GM12873 (cell line): ENCODE results near the gene GPR45.

Experiments used
- TF ChIP-seq, protein P1 (sequence below): IDR thresholded peaks from 2 replicates; pipeline ENCODE4 v1.5.1; 2012; ENCODE audit warnings: low read depth, mild to moderate bottlenecking, moderate library complexity, low read length, control low read depth; ENCODE audit not compliant: insufficient read depth; ENCODE audit errors: missing control alignments

GPR45 gene

GRCh38 chr2:105244451-105244850 lies 2.9 kb downstream of the GPR45 start:
- TF ChIP-seq, protein P1, sequence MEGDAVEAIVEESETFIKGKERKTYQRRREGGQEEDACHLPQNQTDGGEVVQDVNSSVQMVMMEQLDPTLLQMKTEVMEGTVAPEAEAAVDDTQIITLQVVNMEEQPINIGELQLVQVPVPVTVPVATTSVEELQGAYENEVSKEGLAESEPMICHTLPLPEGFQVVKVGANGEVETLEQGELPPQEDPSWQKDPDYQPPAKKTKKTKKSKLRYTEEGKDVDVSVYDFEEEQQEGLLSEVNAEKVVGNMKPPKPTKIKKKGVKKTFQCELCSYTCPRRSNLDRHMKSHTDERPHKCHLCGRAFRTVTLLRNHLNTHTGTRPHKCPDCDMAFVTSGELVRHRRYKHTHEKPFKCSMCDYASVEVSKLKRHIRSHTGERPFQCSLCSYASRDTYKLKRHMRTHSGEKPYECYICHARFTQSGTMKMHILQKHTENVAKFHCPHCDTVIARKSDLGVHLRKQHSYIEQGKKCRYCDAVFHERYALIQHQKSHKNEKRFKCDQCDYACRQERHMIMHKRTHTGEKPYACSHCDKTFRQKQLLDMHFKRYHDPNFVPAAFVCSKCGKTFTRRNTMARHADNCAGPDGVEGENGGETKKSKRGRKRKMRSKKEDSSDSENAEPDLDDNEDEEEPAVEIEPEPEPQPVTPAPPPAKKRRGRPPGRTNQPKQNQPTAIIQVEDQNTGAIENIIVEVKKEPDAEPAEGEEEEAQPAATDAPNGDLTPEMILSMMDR, result no peak

GRCh38 chr2:105248316-105249070 lies 7.0 kb downstream of the GPR45 start:
- TF ChIP-seq, protein P1, result no peak

GRCh38 chr2:105249181-105249580 lies 7.6 kb downstream of the GPR45 start:
- TF ChIP-seq, protein P1, result no peak

- TF ChIP-seq, protein P1, result no peak
Measured at GRCh38 chr2:105249891-105250290, 8.3 kb downstream of the GPR45 start.

DNA sequence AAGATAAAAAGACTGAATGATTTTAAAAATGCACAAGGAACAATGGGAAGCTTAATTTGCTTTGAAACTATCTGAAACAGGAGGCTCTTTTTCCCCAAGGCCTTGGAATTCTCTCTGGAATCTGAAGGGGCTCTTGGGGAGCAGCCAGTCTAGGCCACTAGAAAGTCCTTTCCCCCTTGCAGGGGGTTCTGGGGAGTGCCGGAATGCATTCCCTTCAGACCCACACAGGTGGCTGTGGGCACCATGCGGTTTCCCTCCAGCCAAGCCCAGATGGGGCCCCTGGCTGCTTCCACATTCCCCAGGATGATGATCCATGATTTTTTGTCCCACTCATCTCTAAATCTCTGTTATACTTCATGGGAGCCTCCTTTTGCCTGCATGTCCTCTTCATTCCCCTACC lies 10.7 kb downstream of the GPR45 start:
- TF ChIP-seq, protein P1, result no peak

GRCh38 chr2:105254531-105255210 lies 13.1 kb downstream of the GPR45 start:
- TF ChIP-seq, protein P1, result no peak

GRCh38 chr2:105255979-105256378 lies 14.4 kb downstream of the GPR45 start:
- TF ChIP-seq, protein P1, result no peak
